Measurements from ENCODE around the gene C11orf91.

DNA sequence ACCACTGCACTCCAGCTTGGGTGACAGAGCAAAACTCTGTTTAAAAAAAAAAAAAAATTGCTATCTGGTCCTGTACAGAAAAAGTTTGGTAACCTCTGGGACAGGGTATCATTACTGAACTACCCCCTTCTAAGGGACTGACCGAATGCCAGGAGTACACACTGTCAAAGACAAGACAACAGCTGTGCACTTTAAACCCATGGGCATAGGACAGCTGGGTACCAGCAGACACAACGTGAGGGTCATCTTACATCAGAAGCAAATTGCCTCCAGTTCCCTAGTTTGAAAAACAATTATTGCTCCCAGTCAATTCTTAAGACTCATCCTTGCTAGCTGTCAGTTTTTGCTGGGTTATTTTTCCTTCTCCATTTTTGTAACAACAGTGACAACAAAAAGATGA, 17.8 kb upstream of the C11orf91 start:
- TF ChIP-seq, protein P1, sequence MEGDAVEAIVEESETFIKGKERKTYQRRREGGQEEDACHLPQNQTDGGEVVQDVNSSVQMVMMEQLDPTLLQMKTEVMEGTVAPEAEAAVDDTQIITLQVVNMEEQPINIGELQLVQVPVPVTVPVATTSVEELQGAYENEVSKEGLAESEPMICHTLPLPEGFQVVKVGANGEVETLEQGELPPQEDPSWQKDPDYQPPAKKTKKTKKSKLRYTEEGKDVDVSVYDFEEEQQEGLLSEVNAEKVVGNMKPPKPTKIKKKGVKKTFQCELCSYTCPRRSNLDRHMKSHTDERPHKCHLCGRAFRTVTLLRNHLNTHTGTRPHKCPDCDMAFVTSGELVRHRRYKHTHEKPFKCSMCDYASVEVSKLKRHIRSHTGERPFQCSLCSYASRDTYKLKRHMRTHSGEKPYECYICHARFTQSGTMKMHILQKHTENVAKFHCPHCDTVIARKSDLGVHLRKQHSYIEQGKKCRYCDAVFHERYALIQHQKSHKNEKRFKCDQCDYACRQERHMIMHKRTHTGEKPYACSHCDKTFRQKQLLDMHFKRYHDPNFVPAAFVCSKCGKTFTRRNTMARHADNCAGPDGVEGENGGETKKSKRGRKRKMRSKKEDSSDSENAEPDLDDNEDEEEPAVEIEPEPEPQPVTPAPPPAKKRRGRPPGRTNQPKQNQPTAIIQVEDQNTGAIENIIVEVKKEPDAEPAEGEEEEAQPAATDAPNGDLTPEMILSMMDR (IDR thresholded peaks at IDR 0.05; ENCODE audit: low read depth, low read length) = no peak
- TF ChIP-seq EZH2phosphoT487 (IDR thresholded peaks at IDR 0.05; ENCODE audit: low read depth) = no peak
